HG03342 (cell line): Measurements from ENCODE around the gene L3MBTL1.
"Not testable (repeated sequence)": the region's sequence is repeated elsewhere in the genome, so short reads cannot be mapped to it uniquely, and the experiment has no call there.

Source experiments
- ATAC-seq: cut with Tn5 transposase; IDR thresholded peaks from one replicate; pipeline ENCODE4 v1.9.1; 2021; ENCODE audit warnings: mild to moderate bottlenecking, moderate library complexity; ENCODE audit not compliant: unreplicated experiment

Gene L3MBTL1

GRCh38 chr20:43502021-43502420 lies 5.5 kb upstream of the L3MBTL1 start:
- ATAC-seq = not testable (repeated sequence)

GRCh38 chr20:43506238-43506637 lies 1.3 kb upstream of the L3MBTL1 start:
- ATAC-seq = no peak

GRCh38 chr20:43508106-43508505 lies 609 bp downstream of the L3MBTL1 start:
- no peak for ATAC-seq

GRCh38 chr20:43508604-43509040 lies 1.1 kb downstream of the L3MBTL1 start:
- no peak for ATAC-seq

GRCh38 chr20:43511879-43512278 lies 4.4 kb downstream of the L3MBTL1 start:
- no peak for ATAC-seq

- ATAC-seq = no peak
Observed at GRCh38 chr20:43513372-43513930, 6.0 kb downstream of the L3MBTL1 start.

GRCh38 chr20:43513931-43514647 lies 6.6 kb downstream of the L3MBTL1 start:
- peak; percentile 85 for ATAC-seq

- peak; percentile 13 for ATAC-seq
Observed at GRCh38 chr20:43514648-43514999, 7.1 kb downstream of the L3MBTL1 start.

GRCh38 chr20:43515628-43516027 lies 8.1 kb downstream of the L3MBTL1 start:
- no peak for ATAC-seq

GRCh38 chr20:43516251-43516824 lies 8.8 kb downstream of the L3MBTL1 start:
- no peak for ATAC-seq

- ATAC-seq = no peak
Observed at GRCh38 chr20:43520074-43520630, 12.7 kb downstream of the L3MBTL1 start.

- ATAC-seq = no peak
Observed at GRCh38 chr20:43525021-43525420, 17.5 kb downstream of the L3MBTL1 start.

GRCh38 chr20:43528258-43528875 lies 20.9 kb downstream of the L3MBTL1 start:
- no peak for ATAC-seq

- no peak for ATAC-seq
Observed at GRCh38 chr20:43529051-43529450, 21.6 kb downstream of the L3MBTL1 start.

GRCh38 chr20:43529457-43530153 lies 22.1 kb downstream of the L3MBTL1 start:
- ATAC-seq = no peak

- ATAC-seq = no peak
Observed at GRCh38 chr20:43530321-43531090, 23.0 kb downstream of the L3MBTL1 start.

GRCh38 chr20:43531091-43531443 lies 23.6 kb downstream of the L3MBTL1 start:
- ATAC-seq = no peak

- no peak for ATAC-seq
Observed at GRCh38 chr20:43532416-43533055, 25.0 kb downstream of the L3MBTL1 start.

GRCh38 chr20:43533060-43533459 lies 25.6 kb downstream of the L3MBTL1 start:
- ATAC-seq = no peak

- no peak for ATAC-seq
Observed at GRCh38 chr20:43534016-43534415, 26.5 kb downstream of the L3MBTL1 start.
